ENCODE results near the gene DSC3. TPM values are rescaled to one million over a fixed set of nuclear protein-coding genes. Genes with fewer than 3 reads are reported as not detected.

The DSC3 gene
- total RNA-seq: not detected

GRCh38 chr18:31042406-31043181 lies at the start of gene DSC3:
DSC3 (minus strand) TSS chr18:31042742; CDS start chr18:31042660, 82 bp downstream.
- no peak for DNase-seq

DNA sequence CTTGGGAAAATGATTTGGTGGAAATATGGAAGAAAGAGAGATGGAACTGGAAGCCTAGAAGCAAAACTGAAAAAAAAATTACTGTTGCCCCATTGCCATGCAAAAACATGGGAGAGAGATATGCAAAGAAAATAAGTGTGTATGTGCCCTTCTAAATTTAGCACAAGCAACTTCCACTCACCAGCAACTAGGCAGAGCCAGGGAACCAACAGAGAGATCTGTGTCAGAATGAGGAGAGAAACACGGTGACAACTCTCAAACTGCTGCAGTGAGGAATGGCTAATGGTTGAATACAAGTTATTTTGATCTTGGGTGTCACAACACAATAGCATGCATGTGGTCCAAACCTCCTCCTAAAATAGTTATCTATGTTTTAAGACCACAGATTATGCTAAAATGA lies 48.8 kb upstream of the DSC3 start:
- DNase-seq: no peak

- no peak for DNase-seq
Observed at GRCh38 chr18:31088532-31088931, 46.0 kb upstream of the DSC3 start.

- DNase-seq: no peak
Observed at GRCh38 chr18:31079973-31080372, 37.4 kb upstream of the DSC3 start.

DNA sequence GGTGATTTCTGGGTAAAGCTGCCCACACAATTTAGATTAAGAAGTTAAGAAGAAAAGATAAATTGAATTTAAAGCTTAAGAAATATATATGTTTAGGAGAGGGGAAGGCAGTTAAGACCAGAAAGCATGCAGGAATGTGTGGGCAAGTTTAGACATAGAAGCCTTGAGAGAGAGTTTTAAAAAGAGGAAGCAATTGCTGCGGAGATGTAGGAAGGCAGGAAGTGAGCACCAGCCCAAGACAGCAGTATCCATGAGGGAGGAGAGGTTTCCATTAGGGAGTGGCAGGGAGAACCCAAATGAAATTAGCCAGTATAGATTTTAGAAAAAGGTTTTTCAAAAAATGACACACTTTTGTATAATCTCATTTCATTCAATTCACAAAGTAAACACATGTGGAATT lies 35.3 kb upstream of the DSC3 start:
- DNase-seq: no peak

- no peak for DNase-seq
Observed at GRCh38 chr18:31072175-31072574, 29.6 kb upstream of the DSC3 start.

DNA sequence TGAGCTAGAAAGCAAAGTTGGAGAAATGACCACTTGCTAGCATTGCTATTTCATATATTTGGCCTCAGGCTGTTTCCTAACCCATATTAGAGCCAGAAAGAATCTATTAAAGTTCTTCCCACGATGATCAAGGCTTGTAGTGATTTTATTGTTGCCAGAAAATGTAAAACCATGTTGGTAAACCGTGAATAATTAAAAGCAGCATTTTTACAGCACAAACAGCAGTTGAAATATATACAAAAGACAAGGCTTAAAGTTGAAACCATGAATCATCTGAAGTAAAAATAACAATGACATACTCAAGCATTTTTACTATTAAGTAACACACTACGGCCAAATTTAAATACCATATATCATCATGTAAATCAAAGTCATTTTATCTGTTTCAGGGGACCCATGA lies 27.7 kb upstream of the DSC3 start:
- no peak for DNase-seq

DNA sequence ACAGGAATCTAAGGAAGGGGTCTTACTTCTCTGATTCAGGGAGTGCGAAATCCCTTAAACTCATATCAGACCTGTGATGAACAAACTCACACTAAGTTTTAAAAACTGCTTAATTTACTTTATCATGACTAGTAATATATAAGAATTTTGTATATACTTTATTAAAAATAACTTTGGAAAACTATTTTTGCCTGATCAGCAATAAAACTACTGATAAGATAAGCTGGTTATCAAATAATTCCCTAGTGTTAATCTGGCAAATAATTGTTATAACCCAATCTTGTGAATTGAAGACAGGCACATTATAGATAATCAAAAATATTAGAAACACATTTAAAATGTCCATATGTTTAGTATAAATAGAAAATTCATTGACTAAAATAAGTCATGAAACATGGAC lies 23.7 kb upstream of the DSC3 start:
- no peak for DNase-seq

DNA sequence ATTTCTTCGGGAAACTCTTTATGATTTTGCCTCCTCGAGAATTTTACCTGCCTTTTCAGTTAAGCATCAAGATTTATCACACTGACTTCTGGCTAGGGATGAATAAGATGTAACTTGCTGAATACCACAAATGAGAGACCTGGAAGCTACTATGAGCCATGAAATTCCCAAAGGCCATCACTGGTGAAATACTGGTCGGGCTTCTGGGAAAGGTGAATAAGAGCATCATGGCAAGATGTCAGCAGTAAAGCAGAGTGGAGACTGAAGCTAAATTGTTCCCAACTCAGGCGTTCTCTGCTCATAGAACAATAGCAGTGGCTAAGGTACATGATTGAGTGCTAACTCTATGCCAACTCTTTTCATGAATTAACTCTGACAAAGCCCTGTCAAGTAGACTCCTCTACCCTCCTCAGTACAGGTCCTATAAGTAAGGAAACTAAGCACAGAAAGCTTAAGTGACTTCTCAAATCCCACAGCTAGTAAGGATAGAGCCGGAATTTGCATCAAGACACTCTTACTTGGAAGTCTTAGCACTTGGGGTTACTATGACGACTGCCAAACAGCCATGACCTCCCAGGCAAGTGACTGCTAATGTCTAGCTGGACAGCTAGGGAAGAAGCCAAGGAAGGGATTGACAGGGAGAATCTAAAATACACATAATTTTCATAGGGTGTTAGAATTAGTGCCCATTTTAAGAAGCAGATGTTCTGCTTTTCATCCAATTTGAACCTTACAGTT lies 22.7 kb upstream of the DSC3 start:
- DNase-seq: no peak

- DNase-seq: no peak
Observed at GRCh38 chr18:31064130-31064529, 21.6 kb upstream of the DSC3 start.

DNA sequence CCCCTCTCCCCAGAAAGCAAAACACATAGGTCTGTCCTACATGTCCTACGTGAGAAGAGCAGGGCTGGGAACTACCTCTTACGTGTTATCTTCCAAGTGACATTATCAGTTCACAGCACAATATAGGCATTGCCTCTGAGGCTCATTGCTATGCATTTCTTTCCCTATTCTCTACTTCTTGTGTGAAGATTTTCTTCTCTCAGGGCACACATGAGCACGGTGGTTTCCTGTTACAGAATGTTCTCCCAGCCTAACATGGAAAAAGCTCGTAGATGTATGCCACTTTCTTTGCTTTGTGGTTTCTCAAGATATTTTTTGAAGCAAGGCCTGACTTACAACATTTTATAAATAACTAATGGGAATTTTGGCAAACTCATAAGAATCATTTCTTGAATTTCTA lies 19.4 kb upstream of the DSC3 start:
- no peak for DNase-seq

DNA sequence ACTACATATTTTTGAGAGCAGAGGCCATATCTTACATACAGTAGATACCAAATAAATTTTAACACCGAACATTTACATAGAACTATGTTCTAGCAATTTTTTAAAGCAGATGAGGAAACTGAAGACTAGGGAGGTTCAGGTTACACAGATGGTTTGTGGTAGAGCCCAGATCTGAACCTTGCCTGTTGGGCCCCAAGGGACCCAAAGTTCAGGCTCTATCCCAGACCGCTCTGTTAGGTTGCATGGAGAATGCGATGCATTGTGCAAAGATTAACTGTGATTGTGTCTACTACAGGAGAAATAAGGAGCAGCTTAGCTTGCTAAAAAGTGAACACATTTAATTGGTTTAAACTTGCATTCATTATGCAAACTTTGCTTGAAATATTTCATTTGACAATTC lies 16.4 kb upstream of the DSC3 start:
- no peak for DNase-seq

DNA sequence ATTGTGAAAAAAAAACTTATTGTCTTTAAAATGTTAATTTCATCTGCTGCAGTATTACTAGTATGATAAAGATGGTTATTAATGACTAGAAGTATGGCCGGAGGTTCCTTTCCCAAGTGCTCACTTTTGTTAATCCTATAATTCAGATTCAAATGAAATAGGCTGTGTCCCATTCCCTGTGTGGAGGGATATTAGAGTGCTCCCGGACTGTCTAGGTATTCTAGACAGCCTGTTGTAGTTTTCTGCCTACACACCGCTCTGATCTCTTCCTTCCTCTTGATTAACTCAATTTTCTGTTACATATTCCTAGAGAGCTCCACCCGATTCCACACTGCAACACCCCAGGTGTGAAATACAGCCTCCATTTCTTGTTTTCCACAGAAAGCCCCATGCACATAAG lies 15.4 kb upstream of the DSC3 start:
- DNase-seq: no peak

DNA sequence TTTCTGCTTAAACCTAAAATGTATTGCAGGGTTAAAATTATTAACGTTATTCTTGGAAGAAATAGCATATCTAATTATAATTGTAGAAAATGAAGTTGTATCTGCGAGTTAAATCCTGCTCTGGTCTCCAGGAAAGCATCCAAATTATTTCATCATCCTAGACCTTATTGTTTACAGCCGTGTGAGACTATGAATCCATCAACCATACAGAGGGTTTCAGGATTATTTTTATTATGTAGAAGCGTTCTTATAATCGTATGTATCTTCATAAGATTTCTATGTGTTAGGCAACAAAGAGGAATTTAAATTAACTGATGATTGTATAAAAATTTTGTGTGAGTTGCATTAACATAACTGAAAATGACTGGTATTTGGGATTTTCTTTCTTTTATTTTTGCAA lies 14.5 kb upstream of the DSC3 start:
- DNase-seq: no peak

- no peak for DNase-seq
Observed at GRCh38 chr18:31056296-31056695, 13.8 kb upstream of the DSC3 start.

- no peak for DNase-seq
Observed at GRCh38 chr18:31050635-31051034, 8.1 kb upstream of the DSC3 start.

GRCh38 chr18:31049189-31049588 lies 6.6 kb upstream of the DSC3 start:
- no peak for DNase-seq

GRCh38 chr18:31048216-31048615 lies 5.7 kb upstream of the DSC3 start:
- no peak for DNase-seq

- no peak for DNase-seq
Observed at GRCh38 chr18:31046916-31047315, 4.4 kb upstream of the DSC3 start.

- no peak for DNase-seq
Observed at GRCh38 chr18:31045599-31045998, 3.1 kb upstream of the DSC3 start.

GRCh38 chr18:31044926-31045325 lies 2.4 kb upstream of the DSC3 start:
- no peak for DNase-seq

DNA sequence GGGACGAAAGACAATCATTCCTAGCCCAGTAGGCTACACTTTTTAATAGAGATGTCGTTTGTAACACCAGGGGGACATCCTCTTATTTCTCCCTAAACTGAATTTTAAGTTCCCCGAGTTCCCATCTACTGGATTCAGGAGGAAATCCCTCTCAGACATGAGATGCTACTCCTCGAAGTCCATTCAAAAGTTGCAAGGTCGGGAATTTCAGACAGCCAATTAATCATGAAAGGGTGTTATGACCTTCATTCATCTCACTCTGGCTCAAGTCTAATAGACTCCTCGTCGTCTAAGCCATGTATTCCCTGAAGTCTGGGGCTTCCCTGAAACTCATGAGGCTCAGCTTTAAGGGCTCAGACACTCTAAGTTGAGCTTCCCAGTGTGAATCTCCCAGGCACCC lies 1.2 kb upstream of the DSC3 start:
- DNase-seq: no peak

DNA sequence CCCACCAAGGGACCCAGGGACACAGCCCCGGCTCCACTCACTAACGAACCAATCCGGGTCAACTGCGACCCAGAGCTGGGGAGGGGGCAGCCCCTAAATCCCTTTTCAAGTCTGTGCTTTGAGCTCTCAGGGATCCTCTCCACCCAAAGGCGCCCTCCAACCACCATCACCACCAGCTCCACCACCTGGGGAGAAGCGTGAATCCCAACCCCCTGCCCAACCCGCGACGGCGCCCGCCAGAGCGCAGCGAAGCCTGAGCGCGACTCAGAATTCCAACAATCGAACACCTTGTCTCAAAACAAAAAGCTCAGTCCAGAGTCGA lies 497 bp downstream of the DSC3 start:
- DNase-seq: no peak

DNA sequence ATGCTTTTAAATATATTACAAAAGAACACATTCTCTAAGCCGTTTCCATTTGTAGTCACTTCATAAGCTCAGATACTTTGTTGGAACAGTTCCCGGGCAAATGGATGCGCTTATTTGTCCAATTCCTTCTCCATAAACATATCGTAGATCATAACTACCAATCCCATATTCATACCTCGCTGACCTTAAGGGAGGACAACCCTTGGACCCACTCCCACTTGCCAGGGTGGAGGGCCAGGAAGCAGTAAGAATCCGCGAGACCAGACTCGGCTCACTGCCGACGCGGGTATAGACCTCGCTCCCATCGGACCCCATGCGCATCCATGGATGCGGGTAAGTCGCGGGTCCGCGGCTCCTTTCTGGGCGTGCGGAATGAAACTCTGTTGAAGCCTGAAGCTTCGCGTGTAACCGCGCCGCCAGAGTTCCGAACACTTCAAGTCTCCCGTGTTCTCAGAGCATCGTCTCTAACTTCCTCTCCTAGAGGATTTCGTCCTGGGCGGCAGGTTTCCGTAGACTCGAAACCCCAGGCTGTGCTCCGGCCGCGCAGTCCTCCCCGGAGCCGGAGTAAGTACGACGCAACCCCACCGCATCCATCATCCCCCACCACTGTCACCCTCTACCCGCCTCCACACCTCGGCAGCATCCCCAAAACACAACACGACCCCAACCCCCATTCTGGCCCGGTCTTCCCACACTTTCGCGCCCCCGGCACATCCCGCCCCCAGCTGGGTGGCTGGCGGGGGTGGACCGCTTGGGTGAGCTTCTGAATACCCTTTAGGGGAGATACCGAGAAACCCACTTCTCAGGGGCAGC lies 1.1 kb downstream of the DSC3 start:
- no peak for DNase-seq

Data from effector CD4-positive, alpha-beta T cell (primary cell).